ENCODE data around the gene RNF212. TPM values are rescaled to one million over a fixed set of nuclear protein-coding genes. Genes with fewer than 3 reads are reported as not detected.

Gene RNF212
- total and polyA plus RNA-seq, 10 of the 15 experiments (the other 5 are each of a cell fraction or from before 2014, with no cell fraction given), result not detected

DNA sequence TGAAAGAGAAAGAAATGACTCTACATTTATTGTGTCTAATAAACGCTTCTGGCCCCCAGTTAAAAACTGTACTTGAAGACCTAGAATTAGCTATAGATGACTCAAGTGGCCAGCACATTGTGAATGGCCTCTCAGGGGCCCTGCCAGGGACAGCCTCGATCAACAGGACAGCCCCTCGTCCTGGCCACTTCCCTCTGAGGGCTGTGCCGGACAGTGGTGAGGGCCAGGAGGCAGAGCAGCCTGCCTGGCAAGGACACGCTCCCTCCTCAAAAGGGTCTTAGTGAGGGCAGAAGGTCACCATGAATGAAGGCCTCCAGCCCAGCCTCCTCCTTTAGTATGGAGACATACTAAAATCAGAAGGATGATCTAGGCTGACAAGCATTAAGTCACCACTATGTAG is 16.5 kb downstream of the RNF212 start (continued):
- TF ChIP-seq KAT2A (conservative IDR thresholded peaks at IDR 0.05; ENCODE audit: control insufficient read depth, low read depth, low read length), result no peak
- no peak for TF ChIP-seq ATF7 (IDR thresholded peaks at IDR 0.05; ENCODE audit: low read depth)

DNA sequence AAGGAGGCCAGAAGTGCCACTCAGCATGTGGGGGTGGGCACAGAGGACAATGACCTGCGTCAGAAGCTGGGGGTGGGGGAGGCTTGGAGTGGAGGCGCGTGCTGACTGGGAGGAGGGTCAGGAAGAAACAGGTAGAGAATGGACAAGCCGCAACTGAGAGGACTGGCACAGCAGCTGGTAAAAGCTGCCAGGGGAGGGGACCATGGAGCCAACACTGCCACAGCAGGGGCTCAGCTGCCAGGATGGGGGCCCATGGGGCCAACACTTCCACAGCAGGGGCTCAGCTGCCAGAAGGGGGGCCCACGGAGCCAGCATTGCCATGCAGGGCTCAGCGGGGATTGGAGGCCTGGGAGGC is 19.1 kb downstream of the RNF212 start:
- RAD21 ChIA-PET (ENCODE audit: unreplicated experiment), result no interaction called here
- ATAC-seq (no peak), FAIRE-seq (no peak), DNase-seq (ENCODE audit: low read depth, low spot score) (no peak)
- no peak overlapping the region for H3K4me2 ChIP-seq (ENCODE audit: control insufficient read depth, insufficient read depth)
- no peaks in the 10 kb centered on the region for H4K20me1 ChIP-seq (ENCODE audit: control insufficient read depth, insufficient read depth)
- no peak overlapping the region for H3K9ac ChIP-seq (ENCODE audit: control insufficient read depth, insufficient read depth, low read length)
- no peaks in the 10 kb centered on the region for H3K79me2 ChIP-seq (ENCODE audit: control insufficient read depth, insufficient read depth, low read length)
- POLR2A ChIA-PET, result no interaction called here
- no peaks in the 10 kb centered on the region for H3K4me1 ChIP-seq (ENCODE audit: control insufficient read depth, insufficient read depth, low read length)
- BruUV-seq (replicated peaks), result no TSS peak
- in situ Hi-C loops (cut with MboI) (no loop called here), intact Hi-C loops (cut with micrococcal nuclease; ENCODE audit: unreplicated experiment) (no loop called here)
- no peak overlapping the region for H3K4me3 ChIP-seq
- 42% methylated on average over 6 of the region's 6 CpGs for WGBS (ENCODE audit: insufficient coverage, insufficient replicate concordance, low lambda C conversion rate, missing lambda C conversion rate)
- SMC1A ChIA-PET (ENCODE audit: uncharacterized antibody, unreplicated experiment), result no interaction called here
- no peaks in the 10 kb centered on the region for H3K27me3 ChIP-seq (replicated peaks in 1 of 2; ENCODE audit: control insufficient read depth in 2 of 2, insufficient read depth in 2 of 2, low read length in 1 of 2)
- no peaks in the 10 kb centered on the region; the same call in 2 of the 3 replicates for H3K9me3 ChIP-seq (replicated peaks; ENCODE audit: control insufficient read depth, insufficient read depth, low read length)
- no peak overlapping the region for H2AFZ ChIP-seq (ENCODE audit: control insufficient read depth, low read depth, low read length)
- TF ChIP-seq SPI1 (IDR thresholded peaks at IDR 0.05; ENCODE audit: borderline replicate concordance, insufficient read depth, low read depth, low read length), result no peak
- TF ChIP-seq NR2C1 (IDR thresholded peaks at IDR 0.05), result no peak
- TF ChIP-seq SIN3A (IDR thresholded peaks at IDR 0.05; ENCODE audit: low read depth, low read length), result no peak
- TF ChIP-seq ZNF274 (IDR thresholded peaks at IDR 0.05; ENCODE audit: insufficient read depth, insufficient read length), result no peak
- TF ChIP-seq, protein P1, sequence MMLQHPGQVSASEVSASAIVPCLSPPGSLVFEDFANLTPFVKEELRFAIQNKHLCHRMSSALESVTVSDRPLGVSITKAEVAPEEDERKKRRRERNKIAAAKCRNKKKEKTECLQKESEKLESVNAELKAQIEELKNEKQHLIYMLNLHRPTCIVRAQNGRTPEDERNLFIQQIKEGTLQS (IDR thresholded peaks at IDR 0.05; ENCODE audit: borderline replicate concordance, extremely low read depth, low read depth, low read length), result no peak
- no peak for TF ChIP-seq NBN (IDR thresholded peaks at IDR 0.05)
- no peak overlapping the region for H3K27ac ChIP-seq (ENCODE audit: control insufficient read depth, insufficient read depth)
- no peaks in the 10 kb centered on the region for H3K36me3 ChIP-seq (ENCODE audit: control insufficient read depth in 2 of 2, insufficient read depth in 2 of 2, low read length in 1 of 2)
- CTCF ChIA-PET, result no interaction called here

All from GM12878 (cell line).